ENCODE measurements around the gene ARHGAP15. TPM values are rescaled to one million over a fixed set of nuclear protein-coding genes. Genes with fewer than 3 reads are reported as not detected.

ARHGAP15 gene
- total RNA-seq, 1 experiment from 2014 or later, result 0.42 TPM

- H3K4me2 ChIP-seq (ENCODE audit: low read length), result no peak overlapping the region
- ChIA-PET CTCF (no interaction called here), POLR2A (no interaction called here), RAD21 (ENCODE audit: low non-redundant PET in 1 of 2, low total read pairs in 2 of 2, uncharacterized antibody in 2 of 2, unreplicated experiment in 2 of 2) (no interaction called here)
- no peaks in the 10 kb centered on the region for H3K27me3 ChIP-seq (ENCODE audit: insufficient read depth, low read length)
- H3K36me3 ChIP-seq (ENCODE audit: control insufficient read depth in 1 of 2, insufficient read depth in 2 of 2, low read length in 2 of 2), result no peaks in the 10 kb centered on the region
- intact Hi-C loops (cut with micrococcal nuclease), result no loop called here
- no peaks in the 10 kb centered on the region for H3K79me2 ChIP-seq (ENCODE audit: insufficient read depth, low read length)
- H4K20me1 ChIP-seq (ENCODE audit: insufficient read depth), result no peaks in the 10 kb centered on the region
- H3K9me3 ChIP-seq (ENCODE audit: control insufficient read depth in 1 of 2, insufficient read depth in 1 of 2, low read depth in 1 of 2, low read length in 2 of 2), result no peaks in the 10 kb centered on the region
- BruUV-seq (replicated peaks), result no TSS peak
- DNase-seq (ENCODE audit: low read depth, low spot score) (no peak), ATAC-seq (no peak)
- no peak for TF ChIP-seq YY1 (IDR thresholded peaks at IDR 0.05; ENCODE audit: extremely low read depth, insufficient replicate concordance, low read depth, low read length)
- no peak for TF ChIP-seq EZH2 (IDR thresholded peaks at IDR 0.05)
- TF ChIP-seq, protein P1, sequence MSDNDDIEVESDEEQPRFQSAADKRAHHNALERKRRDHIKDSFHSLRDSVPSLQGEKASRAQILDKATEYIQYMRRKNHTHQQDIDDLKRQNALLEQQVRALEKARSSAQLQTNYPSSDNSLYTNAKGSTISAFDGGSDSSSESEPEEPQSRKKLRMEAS (IDR thresholded peaks at IDR 0.05), result no peak
- TF ChIP-seq POLR2A (IDR thresholded peaks at IDR 0.05; ENCODE audit: borderline replicate concordance, extremely low read depth, insufficient read depth, insufficient read length), result no peak
- TF ChIP-seq REST (IDR thresholded peaks at IDR 0.05; ENCODE audit: low read depth), result no peak
- no peak for TF ChIP-seq JUND (IDR thresholded peaks at IDR 0.05)
- no peak for TF ChIP-seq EGR1 (IDR thresholded peaks at IDR 0.05; ENCODE audit: low read depth)
- no peak for TF ChIP-seq SP1 (IDR thresholded peaks at IDR 0.05; ENCODE audit: low read depth)
- no peak for TF ChIP-seq CEBPB (IDR thresholded peaks at IDR 0.05; ENCODE audit: low read depth)
- TF ChIP-seq SRF (IDR thresholded peaks at IDR 0.05; ENCODE audit: low read depth), result no peak
- no peak for TF ChIP-seq CBX3 (IDR thresholded peaks at IDR 0.05; ENCODE audit: low read depth)
- no peak for TF ChIP-seq ZNF274 (IDR thresholded peaks at IDR 0.05; ENCODE audit: low read depth, low read length)
- TF ChIP-seq FOSL1 (IDR thresholded peaks at IDR 0.05; ENCODE audit: low read depth), result no peak
- TF ChIP-seq TCF7L2 (IDR thresholded peaks at IDR 0.05; ENCODE audit: borderline replicate concordance, extremely low read depth, insufficient read depth, insufficient read length), result no peak
- no peak for TF ChIP-seq EZH2phosphoT487 (IDR thresholded peaks at IDR 0.05; ENCODE audit: borderline replicate concordance)
- TF ChIP-seq RAD21 (IDR thresholded peaks at IDR 0.05; ENCODE audit: low read depth), result no peak
- TF ChIP-seq, protein P2, sequence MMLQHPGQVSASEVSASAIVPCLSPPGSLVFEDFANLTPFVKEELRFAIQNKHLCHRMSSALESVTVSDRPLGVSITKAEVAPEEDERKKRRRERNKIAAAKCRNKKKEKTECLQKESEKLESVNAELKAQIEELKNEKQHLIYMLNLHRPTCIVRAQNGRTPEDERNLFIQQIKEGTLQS (IDR thresholded peaks at IDR 0.05), result no peak
- no peak overlapping the region for H2AFZ ChIP-seq (ENCODE audit: low read depth, low read length, poor library complexity, severe bottlenecking)
- peaks cover 0 to 4% of the 10 kb centered on the region in 2 experiments; a peak in 1 of 4 replicates for H3K4me1 ChIP-seq (ENCODE audit: control insufficient read depth in 1 of 2, insufficient read depth in 2 of 2, low read length in 2 of 2)
- H3K9ac ChIP-seq (ENCODE audit: low read length), result no peak overlapping the region
- H3K9me2 ChIP-seq (ENCODE audit: insufficient read depth), result no peaks in the 10 kb centered on the region
- no peak overlapping the region for H3K4me3 ChIP-seq (replicated peaks in 1 of 2; ENCODE audit: low read depth in 1 of 2, low read length in 2 of 2)
- H3K27ac ChIP-seq (ENCODE audit: low read depth, low read length), result no peak overlapping the region
Measured at GRCh38 chr2:143401861-143402260, 272.6 kb downstream of the ARHGAP15 start.
